ENCODE data around the gene MRPL4. TPM values are rescaled to one million over a fixed set of nuclear protein-coding genes. Genes with fewer than 3 reads are reported as not detected.

The MRPL4 gene
- 294 TPM for polyA plus RNA-seq (2012; ENCODE audit: insufficient read depth, insufficient read length, low read depth)

DNA sequence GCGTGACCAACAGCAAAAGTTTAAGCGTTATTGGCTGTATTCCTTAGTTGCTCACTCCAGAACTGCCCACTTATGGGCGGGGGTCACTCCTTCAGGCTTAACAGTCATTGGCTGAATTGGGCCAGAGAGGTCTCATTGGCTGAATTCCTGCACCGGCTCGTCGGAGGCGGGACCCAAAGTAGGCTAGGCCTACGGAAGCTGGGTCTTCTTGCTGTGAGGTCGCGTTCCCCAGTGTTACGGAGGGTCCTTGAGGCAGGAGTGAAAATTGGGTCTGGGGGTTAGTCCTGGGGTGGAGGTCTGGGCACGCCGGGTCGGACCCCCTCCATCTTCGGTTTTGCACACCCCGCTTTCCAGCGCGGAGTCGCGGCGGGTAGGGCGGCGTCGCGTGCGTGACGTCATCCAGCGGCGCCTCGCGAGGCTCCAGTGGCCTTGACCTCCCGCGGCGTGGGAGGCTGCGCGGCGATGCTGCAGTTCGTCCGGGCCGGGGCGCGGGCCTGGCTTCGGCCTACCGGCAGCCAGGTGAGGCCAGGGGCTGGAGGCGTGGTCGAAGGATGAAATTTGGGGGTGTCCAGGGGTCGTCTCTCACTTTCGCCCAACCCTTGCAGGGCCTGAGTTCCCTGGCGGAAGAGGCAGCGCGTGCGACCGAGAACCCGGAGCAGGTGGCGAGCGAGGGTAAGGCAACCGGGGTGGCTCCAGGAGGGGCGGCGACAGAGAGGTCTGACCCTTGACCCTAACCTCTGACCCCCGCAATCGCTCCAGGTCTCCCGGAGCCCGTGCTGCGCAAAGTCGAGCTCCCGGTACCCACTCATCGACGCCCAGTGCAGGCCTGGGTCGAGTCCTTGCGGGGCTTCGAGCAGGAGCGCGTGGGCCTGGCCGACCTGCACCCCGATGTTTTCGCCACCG lies at the start of gene MRPL4:
Gene MRPL4 (plus strand): TSS at position 423 of the 903 bp plus-strand sequence. CDS start 40 bp downstream, at position 463.
- Histone ChIP-seq H3K4me3 (ENCODE audit: low read depth, low read length) (peak within 1 kb of the TSS; percentile 83), H3K36me3 (peaks cover 23% of the 10 kb centered on the region), H3K4me1 (no peaks in the 10 kb centered on the region), H3K9me3 (no peaks in the 10 kb centered on the region), H3K27me3 (no peaks in the 10 kb centered on the region)
- peak; percentile 97 for DNase-seq
- TF ChIP-seq CTCF (IDR thresholded peaks at IDR 0.05; ENCODE audit: low read depth, low read length), result no peak

DNA sequence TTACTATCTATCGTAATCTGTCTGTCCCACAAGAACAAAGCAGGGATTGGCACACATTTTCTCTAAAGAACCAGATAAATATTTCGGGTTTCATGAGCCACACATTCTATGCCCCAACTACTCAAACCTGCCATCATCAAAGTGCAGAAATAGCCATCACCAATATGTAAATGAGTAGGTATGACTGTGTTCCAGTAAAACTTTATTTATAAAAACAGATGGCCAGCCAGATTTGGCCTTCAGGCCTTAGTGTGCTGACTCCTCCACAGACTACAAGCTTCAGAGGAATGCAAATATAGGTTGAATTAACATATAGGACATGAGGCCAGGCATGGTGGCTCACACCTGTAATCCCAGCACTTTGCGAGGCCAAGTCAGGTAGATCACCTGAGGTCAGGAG lies 48.3 kb upstream of the MRPL4 start:
- TF ChIP-seq CTCF (IDR thresholded peaks at IDR 0.05; ENCODE audit: low read depth, low read length), result no peak

GRCh38 chr19:10205636-10206035 lies 46.4 kb upstream of the MRPL4 start:
- H3K36me3 ChIP-seq, result no peaks in the 10 kb centered on the region
- no peak for TF ChIP-seq CTCF (IDR thresholded peaks at IDR 0.05; ENCODE audit: low read depth, low read length)
- H3K9me3 ChIP-seq, result peaks cover 2% of the 10 kb centered on the region; the same call in 1 of the 2 replicates
- no peak for DNase-seq
- H3K4me1 ChIP-seq, result no peaks in the 10 kb centered on the region
- H3K27me3 ChIP-seq, result no peaks in the 10 kb centered on the region
- no peak overlapping the region for H3K4me3 ChIP-seq (ENCODE audit: low read depth, low read length)

More for the DNA sequence above, 48.3 kb upstream of the MRPL4 start:
- Histone ChIP-seq H3K9me3 (peaks cover 2% of the 10 kb centered on the region; the same call in 1 of the 2 replicates), H3K4me1 (no peaks in the 10 kb centered on the region), H3K4me3 (ENCODE audit: low read depth, low read length) (no peak overlapping the region), H3K36me3 (no peaks in the 10 kb centered on the region), H3K27me3 (no peaks in the 10 kb centered on the region)
- DNase-seq, result no peak

GRCh38 chr19:10206226-10206885 lies 45.7 kb upstream of the MRPL4 start:
- TF ChIP-seq CTCF (IDR thresholded peaks at IDR 0.05; ENCODE audit: low read depth, low read length), result no peak
- peaks cover 2% of the 10 kb centered on the region; the same call in 1 of the 2 replicates for H3K9me3 ChIP-seq
- no peaks in the 10 kb centered on the region for H3K36me3 ChIP-seq
- no peaks in the 10 kb centered on the region for H3K27me3 ChIP-seq
- DNase-seq, result no peak
- no peaks in the 10 kb centered on the region for H3K4me1 ChIP-seq
- H3K4me3 ChIP-seq (ENCODE audit: low read depth, low read length), result no peak overlapping the region

DNA sequence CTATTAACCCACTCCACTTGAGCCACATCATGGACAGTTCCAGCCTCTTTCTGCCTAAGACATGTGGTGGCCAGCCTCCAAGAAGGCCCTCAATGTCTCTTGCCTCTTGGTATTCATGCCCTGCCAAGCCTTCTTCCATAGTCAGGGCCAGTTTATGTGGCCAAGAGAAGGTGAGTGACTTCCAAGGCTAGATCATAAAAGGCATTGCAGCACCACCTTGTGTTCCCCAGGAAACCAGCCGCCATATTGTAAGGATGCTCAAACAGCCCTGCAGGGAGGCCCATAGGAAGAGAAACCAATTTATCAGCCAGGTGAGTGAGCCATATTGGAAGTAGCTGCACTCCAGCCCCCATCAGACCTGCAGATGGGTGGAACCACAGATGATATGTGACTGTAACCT lies 45.0 kb upstream of the MRPL4 start:
- no peak for DNase-seq
- TF ChIP-seq CTCF (IDR thresholded peaks at IDR 0.05; ENCODE audit: low read depth, low read length), result no peak
- H3K4me3 ChIP-seq (ENCODE audit: low read depth, low read length), result no peak overlapping the region
- H3K4me1 ChIP-seq, result no peaks in the 10 kb centered on the region
- peaks cover 2% of the 10 kb centered on the region; the same call in 1 of the 2 replicates for H3K9me3 ChIP-seq
- H3K36me3 ChIP-seq, result no peaks in the 10 kb centered on the region
- H3K27me3 ChIP-seq, result no peaks in the 10 kb centered on the region

Measured in BE2C (cell line).